LoVo (cell line): Measurements from ENCODE around the gene NDUFS7.
A peak's percentile ranks its signal among the peaks of the same experiment; 100 is the strongest.
"Not testable (repeated sequence)": the region's sequence is repeated elsewhere in the genome, so short reads cannot be mapped to it uniquely, and the experiment has no call there.

Experiments used
- DNase-seq: peaks from one replicate; pipeline ENCODE4 v3.0.0-alpha.2; 2016; ENCODE audit warnings: low spot score

Gene NDUFS7

GRCh38 chr19:1433119-1434039 is 49.7 kb downstream of the NDUFS7 start:
- no peak for DNase-seq

DNA sequence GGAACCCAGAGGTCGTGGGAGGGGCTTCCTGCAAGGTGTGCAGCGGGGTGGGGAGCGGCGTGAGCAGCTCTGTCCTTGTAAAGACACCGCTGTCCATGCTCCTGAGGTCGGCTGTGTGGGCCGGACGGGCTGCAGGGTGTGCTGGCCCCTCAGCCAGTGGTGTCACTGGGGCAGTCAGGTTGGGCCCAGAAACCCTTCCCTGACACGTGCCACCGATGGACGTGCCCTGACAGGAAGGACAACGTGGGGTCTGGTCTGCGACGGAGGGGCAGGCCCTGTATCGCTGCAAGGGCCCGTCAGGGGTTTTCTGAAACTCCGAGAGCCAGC is 50.3 kb downstream of the NDUFS7 start:
- no peak for DNase-seq

DNA sequence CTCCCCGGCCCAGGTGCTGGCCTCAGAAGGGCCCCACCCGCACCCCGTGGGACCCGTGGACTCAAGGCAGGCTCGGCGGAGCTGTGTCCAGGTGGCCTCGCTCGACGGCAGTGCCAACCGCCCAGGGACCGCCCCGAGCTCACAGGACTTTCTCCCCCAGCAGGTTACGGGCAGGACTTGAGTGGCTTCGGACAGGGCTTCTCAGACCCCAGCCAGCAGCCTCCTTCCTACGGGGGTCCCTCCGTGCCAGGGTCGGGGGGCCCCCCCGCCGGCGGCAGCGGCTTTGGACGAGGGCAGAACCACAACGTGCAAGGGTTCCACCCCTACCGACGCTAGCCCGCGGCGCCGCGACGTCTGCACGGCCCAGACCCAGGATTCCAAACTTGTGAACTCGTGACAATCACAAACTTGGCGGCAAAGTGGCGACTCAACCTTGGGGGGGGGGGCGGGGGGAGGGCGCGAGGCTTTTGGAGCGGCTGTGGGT is 50.9 kb downstream of the NDUFS7 start:
- no peak for DNase-seq

DNA sequence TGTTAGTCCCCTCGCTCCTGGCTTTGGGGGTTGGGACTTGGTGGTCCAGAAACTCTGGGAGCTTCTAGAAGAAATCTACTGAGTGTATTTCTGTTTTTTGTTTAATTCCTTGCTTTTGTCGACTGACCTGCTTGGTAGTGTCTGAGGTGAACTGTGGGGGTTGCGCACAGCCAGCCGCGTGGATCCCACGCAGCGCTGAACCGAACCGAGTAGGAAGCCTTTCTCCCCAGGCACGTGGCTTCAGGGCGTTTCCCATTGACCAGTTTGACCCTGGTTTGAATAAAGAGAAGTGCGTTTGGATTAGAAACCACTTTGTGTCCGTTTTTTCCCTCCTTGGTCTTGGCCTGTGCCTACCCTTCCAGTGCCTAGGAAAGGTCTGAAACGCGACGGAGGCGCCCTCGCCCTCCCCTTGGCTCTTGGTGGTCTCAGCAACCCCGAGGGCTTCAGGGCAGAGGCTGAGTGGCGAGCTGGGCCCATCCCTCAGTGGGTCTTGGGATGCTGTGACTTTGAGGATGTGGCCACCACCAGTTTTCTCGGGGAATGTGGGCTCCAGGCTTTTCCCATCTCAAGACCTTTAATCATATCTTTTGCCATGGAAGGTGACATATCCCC is 51.8 kb downstream of the NDUFS7 start:
- DNase-seq, result no peak

- no peak for DNase-seq
Observed at GRCh38 chr19:1437609-1438008, 53.9 kb downstream of the NDUFS7 start.

DNA sequence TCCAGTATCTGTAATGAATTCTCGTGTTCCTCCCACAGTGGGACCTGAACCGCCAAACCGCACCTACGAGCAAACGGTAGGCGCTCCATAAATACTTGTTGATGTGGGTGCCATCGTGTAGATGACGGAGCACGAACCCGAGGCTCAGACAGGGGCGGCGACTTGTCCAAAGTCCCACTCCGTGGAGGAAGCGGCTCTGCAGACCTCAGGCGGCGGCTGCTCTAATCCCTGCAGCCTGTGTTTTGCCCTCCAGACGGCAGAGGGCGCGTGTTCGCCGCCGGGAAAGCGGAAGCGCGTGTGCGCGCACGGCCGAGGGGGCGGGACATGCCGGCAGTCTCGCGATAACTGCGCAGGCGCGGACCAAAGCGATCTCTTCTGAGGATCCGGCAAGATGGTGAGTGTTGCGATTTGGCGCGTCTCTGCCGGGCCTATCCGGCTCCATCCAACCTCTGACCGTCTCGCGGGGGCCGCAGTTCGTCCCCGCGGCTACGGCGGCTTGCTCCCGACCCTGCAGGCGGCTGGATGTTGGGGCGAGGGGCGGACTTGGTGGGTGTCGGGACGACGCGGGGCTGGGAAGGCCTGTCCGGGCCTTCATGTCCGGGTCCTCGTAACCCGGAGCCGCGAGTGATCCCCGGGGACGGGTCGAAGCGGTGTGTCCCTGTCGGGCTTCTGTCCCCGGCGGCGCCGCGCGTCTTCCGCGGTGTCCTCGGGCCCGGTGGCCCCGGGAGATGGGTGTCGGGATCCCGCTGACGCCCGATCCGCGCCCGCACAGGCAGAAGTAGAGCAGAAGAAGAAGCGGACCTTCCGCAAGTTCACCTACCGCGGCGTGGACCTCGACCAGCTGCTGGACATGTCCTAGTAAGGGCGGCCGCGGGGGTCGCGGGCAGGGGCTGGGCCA is 54.6 kb downstream of the NDUFS7 start, which contains the start of gene RPS15:
RPS15 (plus strand) TSS at position 362 of the 898 bp plus-strand sequence; CDS start at position 392, 30 bp downstream.
- peak; percentile 97 for DNase-seq

DNA sequence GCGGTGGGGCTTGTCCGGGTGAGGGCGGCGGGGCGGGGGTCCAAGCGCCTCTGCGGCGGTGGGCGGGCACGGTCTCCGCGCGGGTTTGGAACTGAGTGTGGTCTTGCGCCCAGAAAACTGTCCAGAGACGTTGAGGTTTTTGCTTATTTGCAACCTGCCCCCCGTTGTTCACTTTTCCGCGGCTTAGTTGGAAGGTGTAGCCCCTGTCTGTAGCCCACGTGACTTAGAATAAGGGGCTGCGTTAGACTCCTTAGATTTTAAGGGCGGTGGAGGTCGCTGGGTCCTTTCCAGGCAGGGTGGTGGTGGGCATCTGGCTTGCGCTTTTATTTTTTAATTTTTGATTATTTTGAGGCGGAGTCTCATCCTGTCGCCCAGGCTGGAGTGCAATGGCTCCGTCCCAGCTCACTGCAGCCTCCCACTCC is 55.2 kb downstream of the NDUFS7 start:
- no peak for DNase-seq

DNA sequence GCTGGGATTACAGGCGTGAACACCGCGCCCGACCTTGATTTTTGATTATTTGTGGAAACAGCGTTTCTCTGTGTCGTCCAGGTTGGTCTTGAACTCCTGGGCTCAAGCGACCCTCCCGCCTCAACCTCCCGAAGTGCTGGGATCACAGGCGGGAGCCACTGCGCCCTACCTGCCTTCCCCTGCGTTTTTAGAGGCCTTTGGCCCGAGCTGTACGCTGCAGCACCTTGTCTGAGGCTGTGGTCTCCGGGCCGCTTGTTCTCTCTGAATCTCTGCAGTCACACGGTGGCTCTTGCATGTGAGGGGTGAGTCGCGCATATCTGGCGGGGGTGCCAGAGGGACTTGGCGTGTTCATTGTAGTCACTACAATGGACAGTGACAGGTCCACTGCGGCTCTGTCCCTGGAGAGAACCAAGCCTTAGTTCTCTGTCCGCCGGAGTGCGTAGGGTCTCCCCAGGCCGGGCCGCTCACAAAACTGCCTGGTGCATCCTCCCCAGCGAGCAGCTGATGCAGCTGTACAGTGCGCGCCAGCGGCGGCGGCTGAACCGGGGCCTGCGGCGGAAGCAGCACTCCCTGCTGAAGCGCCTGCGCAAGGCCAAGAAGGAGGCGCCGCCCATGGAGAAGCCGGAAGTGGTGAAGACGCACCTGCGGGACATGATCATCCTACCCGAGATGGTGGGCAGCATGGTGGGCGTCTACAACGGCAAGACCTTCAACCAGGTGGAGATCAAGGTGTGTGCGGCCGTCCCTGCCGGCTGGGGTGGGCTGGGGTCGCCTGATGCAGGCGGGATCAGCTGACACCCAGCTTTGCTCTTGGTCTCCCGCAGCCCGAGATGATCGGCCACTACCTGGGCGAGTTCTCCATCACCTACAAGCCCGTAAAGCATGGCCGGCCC is 56.1 kb downstream of the NDUFS7 start:
- not testable (repeated sequence) for DNase-seq

DNA sequence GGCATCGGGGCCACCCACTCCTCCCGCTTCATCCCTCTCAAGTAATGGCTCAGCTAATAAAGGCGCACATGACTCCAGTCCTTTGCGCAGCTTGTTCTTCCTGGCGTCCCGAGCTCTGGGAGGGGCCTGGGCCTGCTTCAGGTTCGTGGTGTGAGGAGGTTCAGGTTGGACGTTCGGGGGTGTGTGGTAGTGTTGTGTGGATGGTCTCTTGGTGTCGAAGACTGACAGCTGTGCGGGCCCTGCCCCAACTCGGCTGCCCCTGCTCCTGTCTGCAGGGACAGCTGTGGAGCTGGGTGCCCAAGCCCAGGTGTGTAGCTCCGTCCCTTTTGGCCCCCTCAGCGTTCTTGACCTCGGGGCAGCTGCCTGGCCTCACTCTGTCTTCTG is 56.7 kb downstream of the NDUFS7 start:
- no peak for DNase-seq

- DNase-seq, result no peak
Observed at GRCh38 chr19:1441022-1441426, 57.3 kb downstream of the NDUFS7 start.

DNA sequence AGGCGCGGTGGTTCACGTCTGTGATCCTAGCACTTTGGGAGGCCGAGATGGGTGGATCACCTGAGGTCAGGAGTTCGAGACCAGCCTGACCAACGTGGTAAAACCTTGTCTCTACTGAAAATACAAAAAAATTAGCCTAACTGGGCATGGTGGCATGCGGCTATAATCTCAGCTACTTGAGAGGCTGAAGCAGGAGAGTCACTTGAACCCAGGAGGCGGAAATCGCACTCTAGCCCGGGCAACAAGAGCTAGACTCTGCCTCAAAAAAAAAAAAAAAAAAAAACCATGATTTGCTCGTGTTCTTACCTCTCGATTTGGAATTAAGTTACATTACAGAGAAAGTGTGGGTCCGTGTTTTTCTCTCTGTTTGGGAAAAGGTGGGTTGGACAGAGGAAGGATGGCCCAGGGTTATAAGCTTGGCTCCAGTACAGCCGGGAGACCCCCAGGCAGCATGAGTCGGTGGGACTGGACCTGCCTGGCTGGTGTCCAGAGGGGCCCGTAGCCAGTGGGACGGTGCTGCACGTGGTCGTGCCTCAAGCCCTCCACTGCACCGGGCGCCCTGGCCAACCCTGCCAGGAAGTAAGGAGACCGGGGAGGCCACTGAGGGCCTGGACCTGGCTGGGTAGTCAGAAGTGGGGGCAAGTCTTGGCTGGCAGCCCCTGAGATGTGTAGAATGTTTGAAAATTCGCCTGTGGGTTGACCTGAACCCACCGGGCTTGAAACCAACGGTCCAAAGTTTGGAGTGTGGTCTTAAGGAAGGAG is 58.2 kb downstream of the NDUFS7 start:
- DNase-seq, result no peak
